IMR-90 (cell line): Measurements from ENCODE around the gene MMP23B. TPM values are rescaled to one million over a fixed set of nuclear protein-coding genes. Genes with fewer than 3 reads are reported as not detected.
A peak's percentile ranks its signal among the peaks of the same experiment; 100 is the strongest.

Experiments
- ATAC-seq: fragments of 200-7000 bp; cut with Tn5 transposase; 2 replicates; pipeline ENCODE4 v1.9.1; 2020; ENCODE audit warnings: low read depth, mild to moderate bottlenecking, moderate library complexity
- BruUV-seq: library from RNA; stranded (reverse); fragments of 400-500 nt; replicated peaks from 2 replicates; lab custom pipeline; 2021; lab: Mats Ljungman, UMichigan
- CTCF ChIA-PET: fragments of 300-600 bp; formaldehyde crosslinking; extraction: SDS; loops from one replicate; lab custom pipeline; 2021; ENCODE audit warnings: antibody characterized with exemption; lab: Yijun Ruan, JAX
- POLR2A ChIA-PET: fragments of 300-600 bp; sonication (Branson Sonifier 250); formaldehyde crosslinking; loops from one replicate; lab custom pipeline; 2022; ENCODE audit warnings: antibody characterized with exemption; ENCODE audit not compliant: unreplicated experiment; lab: Charles Lee
- DNase-seq: peaks from one replicate; pipeline ENCODE4 v3.0.0; 2013
- H2AFZ ChIP-seq: replicated peaks from 2 replicates; pipeline ENCODE3; 2013; ENCODE audit warnings: low read length, mild to moderate bottlenecking; ENCODE audit not compliant: poor library complexity
- H2AK5ac ChIP-seq: 2 replicates; pipeline ENCODE4 v1.6.1; 2013; ENCODE audit warnings: low read depth, low read length, inconsistent platforms
- H2AK9ac ChIP-seq: replicated peaks from 2 replicates; pipeline ENCODE3; 2013; ENCODE audit warnings: mild to moderate bottlenecking, low read depth, low read length, moderate library complexity; ENCODE audit not compliant: poor library complexity
- H2BK120ac ChIP-seq: 2 replicates; pipeline ENCODE4 v1.6.1; 2013; ENCODE audit warnings: low read depth, low read length, inconsistent platforms
- H2BK15ac ChIP-seq: 3 replicates; pipeline ENCODE4 v1.6.1; 2013; ENCODE audit warnings: low read depth, low read length, inconsistent platforms
- H2BK20ac ChIP-seq: 2 replicates; pipeline ENCODE4 v1.6.1; 2013; ENCODE audit warnings: low read depth, mild to moderate bottlenecking, inconsistent platforms, low read length, moderate library complexity
- H2BK5ac ChIP-seq: 2 replicates; pipeline ENCODE4 v1.6.1; 2013; ENCODE audit warnings: mild to moderate bottlenecking, low read depth, low read length, inconsistent platforms; ENCODE audit not compliant: poor library complexity, severe bottlenecking
- H3K14ac ChIP-seq: replicated peaks from 2 replicates; pipeline ENCODE4 v1.6.1; 2013; ENCODE audit warnings: low read depth, low read length, inconsistent platforms
- H3K18ac ChIP-seq: 2 replicates; pipeline ENCODE4 v1.6.1; 2013; ENCODE audit warnings: low read depth, low read length, control low read depth
- H3K23ac ChIP-seq: 2 replicates; pipeline ENCODE4 v1.6.1; 2013; ENCODE audit warnings: low read depth, low read length, inconsistent platforms
- H3K27ac ChIP-seq: 2 replicates; pipeline ENCODE4 v1.5.1; 2013; ENCODE audit warnings: mild to moderate bottlenecking, control low read depth, low read length; ENCODE audit not compliant: insufficient read depth
- H3K27me3 ChIP-seq: 2 replicates; pipeline ENCODE4 v1.6.1; 2013; ENCODE audit warnings: low read length; ENCODE audit not compliant: control insufficient read depth, insufficient read depth
- H3K36me3 ChIP-seq: 2 replicates; pipeline ENCODE4 v1.6.1; 2013; ENCODE audit warnings: low read length, mixed read lengths; ENCODE audit not compliant: control insufficient read depth, insufficient read depth
- H3K4ac ChIP-seq: 2 replicates; pipeline ENCODE4 v1.6.1; 2013; ENCODE audit warnings: low read depth, low read length, inconsistent platforms
- H3K4me1 ChIP-seq: 2 replicates; pipeline ENCODE4 v1.6.1; 2013; ENCODE audit warnings: low read length, mixed read lengths; ENCODE audit not compliant: control insufficient read depth, insufficient read depth
- H3K4me2 ChIP-seq: 2 replicates; pipeline ENCODE4 v1.6.1; 2013; ENCODE audit warnings: low read depth, mild to moderate bottlenecking, control low read depth, low read length, moderate library complexity
- H3K4me3 ChIP-seq: 2 replicates; pipeline ENCODE4 v1.5.1; 2013; ENCODE audit warnings: low read depth, mild to moderate bottlenecking, control low read depth, low read length, moderate library complexity; ENCODE audit not compliant: insufficient read depth
- H3K56ac ChIP-seq: 2 replicates; pipeline ENCODE4 v1.6.1; 2013; ENCODE audit warnings: low read length, inconsistent platforms; ENCODE audit not compliant: insufficient read depth; ENCODE audit errors: extremely low read depth
- H3K79me1 ChIP-seq, 2 experiments: 2 replicates each; pipeline ENCODE4 v1.6.1; 2013; ENCODE audit warnings: low read length in 2 of 2, inconsistent platforms in 1 of 2, low read depth in 1 of 2
- H3K9ac ChIP-seq: 2 replicates; pipeline ENCODE4 v1.6.1; 2013; ENCODE audit warnings: low read depth, low read length, control low read depth
- H3K9me1 ChIP-seq: 2 replicates; pipeline ENCODE4 v1.6.1; 2013; ENCODE audit warnings: low read length, inconsistent platforms; ENCODE audit not compliant: insufficient read depth
- H3K9me3 ChIP-seq: 2 replicates; pipeline ENCODE4 v1.6.1; 2013; ENCODE audit warnings: low read length; ENCODE audit not compliant: control insufficient read depth, insufficient read depth
- H4K20me1 ChIP-seq: 2 replicates; pipeline ENCODE4 v1.6.1; 2013; ENCODE audit warnings: low read length, inconsistent platforms; ENCODE audit not compliant: insufficient read depth
- H4K5ac ChIP-seq: 2 replicates; pipeline ENCODE4 v1.6.1; 2013; ENCODE audit warnings: mild to moderate bottlenecking, low read depth, low read length, control low read depth
- H4K8ac ChIP-seq, 2 experiments: 2 replicates each; pipeline ENCODE4 v1.6.1; 2013; ENCODE audit warnings: low read depth in 2 of 2, low read length in 2 of 2, control low read depth in 1 of 2, inconsistent platforms in 1 of 2
- H4K91ac ChIP-seq: 2 replicates; pipeline ENCODE4 v1.6.1; 2013; ENCODE audit warnings: low read depth, low read length, inconsistent platforms; ENCODE audit not compliant: insufficient read depth
- CTCF ChIP-seq: conservative IDR thresholded peaks from 2 replicates; pipeline ENCODE4 v1.5.1; 2012; ENCODE audit warnings: mild to moderate bottlenecking, low read depth, low read length, improper control_type of control experiment
- FOS ChIP-seq: fragments of 150-350 bp; IDR thresholded peaks from 2 replicates; pipeline ENCODE4 v1.6.1; 2016; ENCODE audit warnings: low read depth, low read length
- WGBS, 2 experiments: methylation state at CpG; one replicate each; pipeline versions ENCODE4 v1.1.5 to v1.1.7; 2013; ENCODE audit warnings: missing lambda C conversion rate in 2 of 2; ENCODE audit not compliant: insufficient read length in 1 of 2; ENCODE audit errors: extremely low coverage in 2 of 2; 5-methylcytosine and 5-hydroxymethylcytosine counted together
- dilution Hi-C: fragments of 300-500 bp; cut with HindIII; formaldehyde crosslinking; loops from one replicate; pipeline ENCODE4 v1.14.3; 2018; ENCODE audit warnings: low sequenced_read_pairs; ENCODE audit not compliant: unreplicated experiment
- in situ Hi-C: fragments of 300-500 bp; cut with MboI; formaldehyde crosslinking; loops from 3 replicates; pipeline ENCODE4 v1.14.3; 2019; ENCODE audit warnings: low sequenced_read_pairs, inconsistent platforms, mixed read lengths
- intact Hi-C: fragments of 100-400 bp; cut with micrococcal nuclease; formaldehyde crosslinking; loops from 2 replicates; pipeline ENCODE4 v1.10.0; 2022
- polyA plus RNA-seq, 3 experiments: library from polyadenylated mRNA; depleted of rRNA; stranded (reverse); fragments of >200 nt; gene quantifications; 2 replicates each; pipeline ENCODE4 v1.2.3, GENCODE V29; 2012; ENCODE audit warnings: low replicate concordance in 1 of 3
- total RNA-seq: library from RNA; depleted of rRNA; stranded (reverse); fragments of >200 nt; gene quantifications from 2 replicates; pipeline ENCODE4 v1.2.3, GENCODE V29; 2012

The MMP23B gene
- total and polyA plus RNA-seq, 2 of the 4 experiments (the other 2 are of a cell fraction) = 1.1 to 5.4 TPM

DNA sequence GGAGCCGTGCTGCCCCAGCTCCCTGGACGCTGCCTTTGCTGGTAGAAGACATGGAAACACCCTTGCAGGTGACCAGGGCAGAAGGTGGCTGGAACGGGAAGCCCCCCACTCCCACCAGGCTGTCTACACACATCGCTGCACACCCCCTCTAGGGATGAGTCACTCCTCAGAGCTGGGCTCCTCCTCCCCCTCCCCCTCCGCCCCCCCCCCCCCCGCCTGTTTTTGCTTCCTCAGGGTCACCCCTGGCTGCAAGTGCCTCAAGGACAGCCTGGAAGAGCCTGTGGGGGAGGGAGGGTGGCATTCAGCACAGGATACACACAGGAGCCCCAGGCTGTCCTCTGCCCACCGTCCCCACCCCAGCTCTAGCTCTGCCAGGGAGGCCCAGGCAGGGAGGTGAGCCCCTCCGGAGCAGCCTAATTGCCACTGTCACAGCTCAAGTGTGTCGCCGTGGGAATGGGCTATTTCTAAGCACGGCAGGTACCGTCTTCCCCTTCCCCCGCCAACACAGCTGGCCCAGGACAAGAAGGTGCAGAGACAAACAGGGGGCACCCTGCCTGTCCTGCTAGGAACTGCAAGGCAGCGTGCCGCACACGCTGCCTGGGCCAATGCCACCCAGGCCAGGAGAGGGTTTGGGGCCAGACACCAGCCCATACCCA lies 34.6 kb upstream of the MMP23B start:
- no peak overlapping the region for H2BK15ac ChIP-seq
- H2BK20ac ChIP-seq = no peak overlapping the region
- H3K79me1 ChIP-seq = no peaks in the 10 kb centered on the region
- intact Hi-C loops = no loop called here
- H3K27ac ChIP-seq = no peak overlapping the region
- H3K56ac ChIP-seq = no peak overlapping the region
- peak overlapping the region; percentile 50 for H2AK9ac ChIP-seq
- in situ Hi-C loops = no loop called here
- dilution Hi-C loops = no loop called here
- no peak overlapping the region for H2BK120ac ChIP-seq
- H3K4me3 ChIP-seq = no peak overlapping the region
- BruUV-seq = no TSS peak
- ChIA-PET CTCF (interaction anchor here (0.8 kb wide), 1 partner anchor 264 kb away, joined by 3 read pairs; no protein-coding TSS in a partner anchor), POLR2A (no interaction called here)
- no peaks in the 10 kb centered on the region for H3K9me3 ChIP-seq
- H3K9ac ChIP-seq = no peak overlapping the region
- H2AFZ ChIP-seq = peak overlapping the region; percentile 76
- no peak overlapping the region; the same call in 1 of the 2 replicates for H3K4me2 ChIP-seq
- WGBS, 2 experiments = 26% methylated on average over 5 of the region's 16 CpGs; no CpG with 5 or more reads in 1 of the 2 experiments
- H3K4ac ChIP-seq = no peak overlapping the region
- DNase-seq = no peak
- H4K91ac ChIP-seq = no peak overlapping the region
- no peak overlapping the region for H3K18ac ChIP-seq
- no peak overlapping the region for H3K14ac ChIP-seq
- peaks cover 10% of the 10 kb centered on the region; the same call in 1 of the 2 replicates for H3K4me1 ChIP-seq
- no peak overlapping the region for H2AK5ac ChIP-seq
- no peaks in the 10 kb centered on the region for H4K20me1 ChIP-seq
- TF ChIP-seq FOS (no peak), CTCF (peak; percentile 36)
- H3K9me1 ChIP-seq = no peaks in the 10 kb centered on the region
- no peak overlapping the region for H4K5ac ChIP-seq
- peaks cover 24% of the 10 kb centered on the region for H3K27me3 ChIP-seq
- ATAC-seq = no peak
- H2BK5ac ChIP-seq = no peak overlapping the region
- H3K36me3 ChIP-seq = no peaks in the 10 kb centered on the region
- peak overlapping the region; percentile 49; the same call in 1 of the 2 replicates for H3K23ac ChIP-seq
- H4K8ac ChIP-seq = no peak overlapping the region
